K562 (cell line): ENCODE results near the gene AGPAT3. TPM values are rescaled to one million over a fixed set of nuclear protein-coding genes. Genes with fewer than 3 reads are reported as not detected.

Experiments
- DPF2 ChIP-seq: fragments of 450-650 bp; IDR thresholded peaks from 2 replicates; pipeline ENCODE4 v1.6.1; 2016
- FOXJ3 ChIP-seq: sonication (generic); formaldehyde crosslinking; IDR thresholded peaks from 2 replicates; pipeline ENCODE4 v1.4.0; 2020; ENCODE audit warnings: mild to moderate bottlenecking, missing genetic modification reagents
- ID3 ChIP-seq, 2 experiments: fragments of 250-450 bp in 1 of 2; fragments of 450-650 bp in 1 of 2; sonication (Bioruptor Pico) in 1 of 2; IDR thresholded peaks; 2 replicates each; pipeline versions ENCODE4 v1.6.1 to v1.8.0; 2016 to 2021; ENCODE audit warnings: mild to moderate bottlenecking in 2 of 2, moderate library complexity in 2 of 2, missing compliant biosample characterization in 1 of 2, missing genetic modification characterization in 1 of 2
- KLF6 ChIP-seq: fragments of 250-450 bp; sonication (Bioruptor Pico); IDR thresholded peaks from 2 replicates; pipeline ENCODE4 v1.4.0; 2020; ENCODE audit warnings: mild to moderate bottlenecking, moderate library complexity, borderline replicate concordance
- NUFIP1 ChIP-seq: fragments of 450-650 bp; IDR thresholded peaks from 2 replicates; pipeline ENCODE4 v1.6.1; 2018; ENCODE audit not compliant: partially characterized antibody
- SLC30A9 ChIP-seq: fragments of 250-450 bp; sonication (Bioruptor Pico); IDR thresholded peaks from 2 replicates; pipeline ENCODE4 v1.8.0; 2022; ENCODE audit warnings: mild to moderate bottlenecking, moderate library complexity
- SNAPC5 ChIP-seq: fragments of 250-450 bp; sonication (Bioruptor Pico); IDR thresholded peaks from 2 replicates; pipeline ENCODE4 v1.8.0; 2021; ENCODE audit warnings: moderate library complexity, mild to moderate bottlenecking, inconsistent platforms
- SNIP1 ChIP-seq: fragments of 450-650 bp; IDR thresholded peaks from 2 replicates; pipeline ENCODE4 v1.7.1; 2017; ENCODE audit warnings: low read depth, mild to moderate bottlenecking
- TEAD1 ChIP-seq, 2 experiments: fragments of 450-650 bp in 1 of 2; sonication (generic) in 1 of 2; formaldehyde crosslinking; IDR thresholded peaks; 2 replicates each; pipeline versions ENCODE4 v1.4.0 to v1.8.0; 2020 to 2022; ENCODE audit warnings: mild to moderate bottlenecking in 2 of 2, missing genetic modification reagents in 1 of 2
- ZBTB7A ChIP-seq: IDR thresholded peaks from 2 replicates; pipeline ENCODE4 v1.6.1; 2011; ENCODE audit warnings: low read depth, mild to moderate bottlenecking, low read length, moderate library complexity, borderline replicate concordance; ENCODE audit not compliant: control insufficient read depth
- ZNF444 ChIP-seq: fragments of 250-450 bp; sonication (Bioruptor Pico); IDR thresholded peaks from 2 replicates; pipeline ENCODE4 v1.4.0; 2020; ENCODE audit warnings: mild to moderate bottlenecking, moderate library complexity
- polyA plus RNA-seq, 8 experiments: library from polyadenylated mRNA; depleted of rRNA in 4 of 8; stranded (reverse) in 5 of 8; unstranded in 3 of 8; fragments of >200 nt; fragmentation: Nextera tagmentation in 2 of 8; fragmentation: Illumina TruSeq in 1 of 8; extraction: Ambion mirVana in 2 of 8; extraction: Trizol in 1 of 8; gene quantifications; 2 replicates each; pipeline versions ENCODE4 v1.2.1 to v1.2.3, GENCODE V29; 2011 to 2014; ENCODE audit warnings: inconsistent platforms in 1 of 8, missing spikeins in 1 of 8
- total RNA-seq, 7 experiments: library from RNA; depleted of rRNA in 6 of 7; stranded (reverse); fragments of >200 nt in 6 of 7; fragmentation: Illumina TruSeq in 2 of 7; extraction: Trizol in 2 of 7; gene quantifications; 2 replicates each; pipeline versions ENCODE4 v1.2.1 to v1.2.3, GENCODE V29; 2011 to 2021; ENCODE audit warnings: low replicate concordance in 1 of 7
- TF ChIP-seq, protein P1 (sequence below): sonication (generic); formaldehyde crosslinking; IDR thresholded peaks from 2 replicates; pipeline ENCODE4 v1.9.0; 2022; ENCODE audit warnings: mild to moderate bottlenecking, missing genetic modification reagents
- TF ChIP-seq, protein P2 (sequence below), 2 experiments: IDR thresholded peaks in 1 of 2; conservative IDR thresholded peaks in 1 of 2; 2 replicates each; pipeline ENCODE4 v1.6.1; 2016; ENCODE audit warnings: low read depth in 2 of 2, mild to moderate bottlenecking in 1 of 2, missing compliant biosample characterization in 1 of 2, missing genetic modification characterization in 1 of 2, moderate library complexity in 1 of 2
- TF ChIP-seq, protein P3 (sequence below): fragments of 450-650 bp; IDR thresholded peaks from 2 replicates; pipeline ENCODE4 v1.6.1; 2018; ENCODE audit not compliant: partially characterized antibody
- TF ChIP-seq, protein P4 (sequence below): sonication (generic); formaldehyde crosslinking; IDR thresholded peaks from 2 replicates; pipeline ENCODE4 v1.8.1; 2023; ENCODE audit warnings: mild to moderate bottlenecking, missing genetic modification reagents

The AGPAT3 gene
- total and polyA plus RNA-seq, 9 of the 15 experiments (the other 6 are each of a cell fraction or from before 2014, with no cell fraction given) = 1.5 to 88.4 (median 35.7) TPM

GRCh38 chr21:43938751-43939442 is 73.9 kb downstream of the AGPAT3 start (continued):
- TF ChIP-seq, protein P1, sequence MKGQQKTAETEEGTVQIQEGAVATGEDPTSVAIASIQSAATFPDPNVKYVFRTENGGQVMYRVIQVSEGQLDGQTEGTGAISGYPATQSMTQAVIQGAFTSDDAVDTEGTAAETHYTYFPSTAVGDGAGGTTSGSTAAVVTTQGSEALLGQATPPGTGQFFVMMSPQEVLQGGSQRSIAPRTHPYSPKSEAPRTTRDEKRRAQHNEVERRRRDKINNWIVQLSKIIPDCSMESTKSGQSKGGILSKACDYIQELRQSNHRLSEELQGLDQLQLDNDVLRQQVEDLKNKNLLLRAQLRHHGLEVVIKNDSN (CRISPR knock-in tag) = peak; percentile 84
- TF ChIP-seq, protein P2, sequence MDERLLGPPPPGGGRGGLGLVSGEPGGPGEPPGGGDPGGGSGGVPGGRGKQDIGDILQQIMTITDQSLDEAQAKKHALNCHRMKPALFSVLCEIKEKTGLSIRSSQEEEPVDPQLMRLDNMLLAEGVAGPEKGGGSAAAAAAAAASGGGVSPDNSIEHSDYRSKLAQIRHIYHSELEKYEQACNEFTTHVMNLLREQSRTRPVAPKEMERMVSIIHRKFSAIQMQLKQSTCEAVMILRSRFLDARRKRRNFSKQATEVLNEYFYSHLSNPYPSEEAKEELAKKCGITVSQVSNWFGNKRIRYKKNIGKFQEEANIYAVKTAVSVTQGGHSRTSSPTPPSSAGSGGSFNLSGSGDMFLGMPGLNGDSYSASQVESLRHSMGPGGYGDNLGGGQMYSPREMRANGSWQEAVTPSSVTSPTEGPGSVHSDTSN (CRISPR knock-in tag; IDR thresholded peaks at IDR 0.05; ENCODE audit: low read depth) = no peak
- TF ChIP-seq, protein P2 (tag; conservative IDR thresholded peaks at IDR 0.05; ENCODE audit: low read depth) = no peak
- TF ChIP-seq NUFIP1 (no peak), TEAD1 (CRISPR knock-in tag; IDR thresholded peaks at IDR 0.05) (peak in 1 of 2 experiments; percentile 74; a peak in 2 of 4 replicates), DPF2 (peak; percentile 69), ZBTB7A (peak; percentile 74), SNAPC5 (CRISPR knock-in tag) (no peak), SLC30A9 (CRISPR knock-in tag) (no peak), KLF6 (CRISPR knock-in tag) (no peak), SNIP1 (no peak), ZNF444 (CRISPR knock-in tag) (no peak), FOXJ3 (CRISPR knock-in tag) (no peak), ID3 (CRISPR knock-in tag; IDR thresholded peaks at IDR 0.05) (no peak), ID3 (tag; IDR thresholded peaks at IDR 0.05) (peak; percentile 70)
- TF ChIP-seq, protein P3, sequence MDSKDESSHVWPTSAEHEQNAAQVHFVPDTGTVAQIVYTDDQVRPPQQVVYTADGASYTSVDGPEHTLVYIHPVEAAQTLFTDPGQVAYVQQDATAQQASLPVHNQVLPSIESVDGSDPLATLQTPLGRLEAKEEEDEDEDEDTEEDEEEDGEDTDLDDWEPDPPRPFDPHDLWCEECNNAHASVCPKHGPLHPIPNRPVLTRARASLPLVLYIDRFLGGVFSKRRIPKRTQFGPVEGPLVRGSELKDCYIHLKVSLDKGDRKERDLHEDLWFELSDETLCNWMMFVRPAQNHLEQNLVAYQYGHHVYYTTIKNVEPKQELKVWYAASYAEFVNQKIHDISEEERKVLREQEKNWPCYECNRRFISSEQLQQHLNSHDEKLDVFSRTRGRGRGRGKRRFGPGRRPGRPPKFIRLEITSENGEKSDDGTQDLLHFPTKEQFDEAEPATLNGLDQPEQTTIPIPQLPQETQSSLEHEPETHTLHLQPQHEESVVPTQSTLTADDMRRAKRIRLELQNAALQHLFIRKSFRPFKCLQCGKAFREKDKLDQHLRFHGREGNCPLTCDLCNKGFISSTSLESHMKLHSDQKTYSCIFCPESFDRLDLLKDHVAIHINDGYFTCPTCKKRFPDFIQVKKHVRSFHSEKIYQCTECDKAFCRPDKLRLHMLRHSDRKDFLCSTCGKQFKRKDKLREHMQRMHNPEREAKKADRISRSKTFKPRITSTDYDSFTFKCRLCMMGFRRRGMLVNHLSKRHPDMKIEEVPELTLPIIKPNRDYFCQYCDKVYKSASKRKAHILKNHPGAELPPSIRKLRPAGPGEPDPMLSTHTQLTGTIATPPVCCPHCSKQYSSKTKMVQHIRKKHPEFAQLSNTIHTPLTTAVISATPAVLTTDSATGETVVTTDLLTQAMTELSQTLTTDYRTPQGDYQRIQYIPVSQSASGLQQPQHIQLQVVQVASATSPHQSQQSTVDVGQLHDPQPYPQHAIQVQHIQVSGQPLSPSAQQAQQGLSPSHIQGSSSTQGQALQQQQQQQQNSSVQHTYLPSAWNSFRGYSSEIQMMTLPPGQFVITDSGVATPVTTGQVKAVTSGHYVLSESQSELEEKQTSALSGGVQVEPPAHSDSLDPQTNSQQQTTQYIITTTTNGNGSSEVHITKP = peak; percentile 9
- TF ChIP-seq, protein P4, sequence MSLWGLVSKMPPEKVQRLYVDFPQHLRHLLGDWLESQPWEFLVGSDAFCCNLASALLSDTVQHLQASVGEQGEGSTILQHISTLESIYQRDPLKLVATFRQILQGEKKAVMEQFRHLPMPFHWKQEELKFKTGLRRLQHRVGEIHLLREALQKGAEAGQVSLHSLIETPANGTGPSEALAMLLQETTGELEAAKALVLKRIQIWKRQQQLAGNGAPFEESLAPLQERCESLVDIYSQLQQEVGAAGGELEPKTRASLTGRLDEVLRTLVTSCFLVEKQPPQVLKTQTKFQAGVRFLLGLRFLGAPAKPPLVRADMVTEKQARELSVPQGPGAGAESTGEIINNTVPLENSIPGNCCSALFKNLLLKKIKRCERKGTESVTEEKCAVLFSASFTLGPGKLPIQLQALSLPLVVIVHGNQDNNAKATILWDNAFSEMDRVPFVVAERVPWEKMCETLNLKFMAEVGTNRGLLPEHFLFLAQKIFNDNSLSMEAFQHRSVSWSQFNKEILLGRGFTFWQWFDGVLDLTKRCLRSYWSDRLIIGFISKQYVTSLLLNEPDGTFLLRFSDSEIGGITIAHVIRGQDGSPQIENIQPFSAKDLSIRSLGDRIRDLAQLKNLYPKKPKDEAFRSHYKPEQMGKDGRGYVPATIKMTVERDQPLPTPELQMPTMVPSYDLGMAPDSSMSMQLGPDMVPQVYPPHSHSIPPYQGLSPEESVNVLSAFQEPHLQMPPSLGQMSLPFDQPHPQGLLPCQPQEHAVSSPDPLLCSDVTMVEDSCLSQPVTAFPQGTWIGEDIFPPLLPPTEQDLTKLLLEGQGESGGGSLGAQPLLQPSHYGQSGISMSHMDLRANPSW (CRISPR knock-in tag) = no peak
